GM23338 (cell line): ENCODE data around the gene FAM131A. TPM values are rescaled to one million over a fixed set of nuclear protein-coding genes. Genes with fewer than 3 reads are reported as not detected.

Experiments used
- ATAC-seq: fragments of 200-7000 bp; cut with Tn5 transposase; 3 replicates; pipeline ENCODE4 v1.9.1; 2020
- DNase-seq: peaks from one replicate; pipeline ENCODE4 v3.0.0-alpha.2; 2015; ENCODE audit warnings: low spot score
- H2AFZ ChIP-seq: fragments of 200-600 bp; sonication (generic); 2 replicates; pipeline ENCODE4 v1.8.0; 2016; ENCODE audit warnings: antibody characterized with exemption, mild to moderate bottlenecking, moderate library complexity
- H3F3A ChIP-seq: fragments of 200-600 bp; sonication (generic); replicated peaks from 2 replicates; pipeline ENCODE4 v1.8.0; 2017; ENCODE audit warnings: antibody characterized with exemption, mixed run types, low read depth
- H3K27ac ChIP-seq: fragments of 200-600 bp; sonication (generic); 2 replicates; pipeline ENCODE4 v1.6.1; 2016; ENCODE audit warnings: low read depth
- H3K27me3 ChIP-seq: fragments of 200-600 bp; sonication (generic); 2 replicates; pipeline ENCODE4 v1.8.0; 2016; ENCODE audit warnings: mild to moderate bottlenecking, mixed run types, moderate library complexity; ENCODE audit not compliant: insufficient read depth
- H3K36me3 ChIP-seq: fragments of 200-600 bp; sonication (generic); 2 replicates; pipeline ENCODE4 v1.8.0; 2016; ENCODE audit warnings: mild to moderate bottlenecking; ENCODE audit not compliant: insufficient read depth
- H3K4me1 ChIP-seq: fragments of 200-600 bp; sonication (generic); 2 replicates; pipeline ENCODE4 v1.8.0; 2016; ENCODE audit warnings: mild to moderate bottlenecking, moderate library complexity; ENCODE audit not compliant: insufficient read depth
- H3K4me2 ChIP-seq: fragments of 200-600 bp; sonication (generic); 2 replicates; pipeline ENCODE4 v1.7.1; 2017; ENCODE audit warnings: mixed run types
- H3K4me3 ChIP-seq: fragments of 200-600 bp; sonication (generic); 2 replicates; pipeline ENCODE4 v1.6.1; 2016; ENCODE audit warnings: mixed run types
- H3K79me2 ChIP-seq: fragments of 200-600 bp; sonication (generic); replicated peaks from 2 replicates; pipeline ENCODE4 v1.8.0; 2017; ENCODE audit warnings: mild to moderate bottlenecking; ENCODE audit not compliant: insufficient read depth
- H3K9me2 ChIP-seq: fragments of 200-600 bp; sonication (generic); 2 replicates; pipeline ENCODE4 v1.8.0; 2017; ENCODE audit not compliant: insufficient read depth
- H4K20me1 ChIP-seq: fragments of 200-600 bp; sonication (generic); replicated peaks from 2 replicates; pipeline ENCODE4 v1.8.0; 2017; ENCODE audit warnings: mild to moderate bottlenecking; ENCODE audit not compliant: insufficient read depth
- H3K27ac Mint-ChIP-seq: 2 replicates; pipeline ENCODE4 v1.8.0; 2020; ENCODE audit warnings: inconsistent platforms, mild to moderate bottlenecking, moderate library complexity, mixed read lengths
- H3K27me3 Mint-ChIP-seq: 3 replicates; pipeline ENCODE4 v1.8.0; 2022; ENCODE audit warnings: low read depth, mild to moderate bottlenecking, moderate library complexity, mixed read lengths, inconsistent platforms; ENCODE audit not compliant: insufficient read depth, poor library complexity
- H3K36me3 Mint-ChIP-seq: 3 replicates; pipeline ENCODE4 v1.8.0; 2021; ENCODE audit warnings: low read depth, mild to moderate bottlenecking, inconsistent platforms, moderate library complexity, mixed read lengths
- H3K4me1 Mint-ChIP-seq: 3 replicates; pipeline ENCODE4 v1.8.0; 2020; ENCODE audit warnings: mild to moderate bottlenecking, inconsistent platforms, mixed read lengths
- H3K4me3 Mint-ChIP-seq: 3 replicates; pipeline ENCODE4 v1.8.0; 2021; ENCODE audit warnings: moderate library complexity, mild to moderate bottlenecking, inconsistent platforms, mixed read lengths
- H3K9me3 Mint-ChIP-seq: 3 replicates; pipeline ENCODE4 v1.8.0; 2020; ENCODE audit warnings: moderate library complexity, mild to moderate bottlenecking, inconsistent platforms, mixed read lengths
- CREB1 ChIP-seq: fragments of 250-450 bp; sonication (Bioruptor Pico); IDR thresholded peaks from 2 replicates; pipeline ENCODE4 v1.5.0; 2020; ENCODE audit warnings: low read depth, mild to moderate bottlenecking, moderate library complexity
- EZH2 ChIP-seq: fragments of 200-600 bp; sonication (generic); IDR thresholded peaks from one replicate; pipeline ENCODE4 v1.8.0; 2017; ENCODE audit warnings: antibody characterized with exemption, mild to moderate bottlenecking, low read depth; ENCODE audit not compliant: unreplicated experiment
- EZH2phosphoT487 ChIP-seq: fragments of 200-600 bp; sonication (generic); IDR thresholded peaks from one replicate; pipeline ENCODE4 v1.8.1; 2018; ENCODE audit warnings: antibody characterized with exemption; ENCODE audit not compliant: unreplicated experiment
- JUNB ChIP-seq: IDR thresholded peaks from one replicate; pipeline ENCODE4 v1.6.1; 2016; ENCODE audit warnings: antibody characterized with exemption; ENCODE audit not compliant: unreplicated experiment
- NANOG ChIP-seq: IDR thresholded peaks from 2 replicates; pipeline ENCODE4 v1.6.1; 2016; ENCODE audit warnings: antibody characterized with exemption, borderline replicate concordance
- POLR2AphosphoS5 ChIP-seq: IDR thresholded peaks from 2 replicates; pipeline ENCODE4 v1.6.1; 2016; ENCODE audit warnings: antibody characterized with exemption, low read depth
- STAT1 ChIP-seq: IDR thresholded peaks from one replicate; pipeline ENCODE4 v1.6.1; 2016; ENCODE audit warnings: antibody characterized with exemption; ENCODE audit not compliant: unreplicated experiment
- ZNF114 ChIP-seq: fragments of 250-450 bp; sonication (Bioruptor Pico); IDR thresholded peaks from 2 replicates; pipeline ENCODE4 v1.5.0; 2020; ENCODE audit warnings: mild to moderate bottlenecking, moderate library complexity
- ZNF331 ChIP-seq: fragments of 250-450 bp; sonication (Bioruptor Pico); IDR thresholded peaks from 2 replicates; pipeline ENCODE4 v1.5.0; 2020; ENCODE audit warnings: low read depth, mild to moderate bottlenecking, moderate library complexity
- polyA plus RNA-seq: library from polyadenylated mRNA; unstranded; fragments of >200 nt; fragmentation: Nextera tagmentation; extraction: Ambion mirVana; gene quantifications from 2 replicates; pipeline ENCODE4 v1.2.1, GENCODE V29; 2016
- total RNA-seq: library from RNA; depleted of rRNA; stranded (reverse); fragments of >200 nt; shearing (Covaris generic); gene quantifications from 2 replicates; pipeline ENCODE4 v1.2.3, GENCODE V29; 2014
- TF ChIP-seq, protein P1 (sequence below): IDR thresholded peaks from one replicate; pipeline ENCODE4 v1.6.1; 2018; ENCODE audit warnings: antibody characterized with exemption; ENCODE audit not compliant: unreplicated experiment
- TF ChIP-seq, protein P2 (sequence below): fragments of 250-450 bp; sonication (Bioruptor Pico); IDR thresholded peaks from 2 replicates; pipeline ENCODE4 v1.5.0; 2020; ENCODE audit warnings: mild to moderate bottlenecking, moderate library complexity
- TF ChIP-seq, protein P3 (sequence below), 2 experiments: fragments of 200-600 bp in 1 of 2; sonication (generic) in 1 of 2; conservative IDR thresholded peaks; 2 replicates each; pipeline versions ENCODE4 v1.5.1 to v1.6.1; 2016 to 2017; ENCODE audit warnings: antibody characterized with exemption in 2 of 2, low read depth in 2 of 2, mild to moderate bottlenecking in 2 of 2, moderate library complexity in 1 of 2
- TF ChIP-seq, protein P4 (sequence below): IDR thresholded peaks from 2 replicates; pipeline ENCODE4 v1.6.1; 2016; ENCODE audit warnings: antibody characterized with exemption

FAM131A gene
- total and polyA plus RNA-seq, 2 experiments from 2014 or later: 6.7 to 31.8 TPM

DNA sequence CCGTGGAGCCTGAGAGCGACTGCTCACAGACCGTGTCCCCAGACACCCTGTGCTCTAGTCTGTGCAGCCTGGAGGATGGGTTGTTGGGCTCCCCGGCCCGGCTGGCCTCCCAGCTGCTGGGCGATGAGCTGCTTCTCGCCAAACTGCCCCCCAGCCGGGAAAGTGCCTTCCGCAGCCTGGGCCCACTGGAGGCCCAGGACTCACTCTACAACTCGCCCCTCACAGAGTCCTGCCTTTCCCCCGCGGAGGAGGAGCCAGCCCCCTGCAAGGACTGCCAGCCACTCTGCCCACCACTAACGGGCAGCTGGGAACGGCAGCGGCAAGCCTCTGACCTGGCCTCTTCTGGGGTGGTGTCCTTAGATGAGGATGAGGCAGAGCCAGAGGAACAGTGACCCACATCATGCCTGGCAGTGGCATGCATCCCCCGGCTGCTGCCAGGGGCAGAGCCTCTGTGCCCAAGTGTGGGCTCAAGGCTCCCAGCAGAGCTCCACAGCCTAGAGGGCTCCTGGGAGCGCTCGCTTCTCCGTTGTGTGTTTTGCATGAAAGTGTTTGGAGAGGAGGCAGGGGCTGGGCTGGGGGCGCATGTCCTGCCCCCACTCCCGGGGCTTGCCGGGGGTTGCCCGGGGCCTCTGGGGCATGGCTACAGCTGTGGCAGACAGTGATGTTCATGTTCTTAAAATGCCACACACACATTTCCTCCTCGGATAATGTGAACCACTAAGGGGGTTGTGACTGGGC, 7.3 kb downstream of the FAM131A start:
- DNase-seq (no peak), ATAC-seq (peak; percentile 11)
- Histone ChIP-seq H4K20me1 (peaks cover 3% of the 10 kb centered on the region; the same call in 1 of the 2 replicates), H3K27me3 (no peaks in the 10 kb centered on the region), H3K9me2 (no peaks in the 10 kb centered on the region), H3K4me1 (0 out of 2 replicates have a peak, but pooled peaks cover 4% of the 10 kb centered on the region), H3K79me2 (peaks cover 11% of the 10 kb centered on the region; the same call in 1 of the 2 replicates), H2AFZ (no peak overlapping the region), H3K4me2 (0 out of 2 replicates have a peak overlapping the region, but pooled peaks have one; percentile 18), H3F3A (no peaks in the 10 kb centered on the region), H3K36me3 (no peaks in the 10 kb centered on the region), H3K27ac (no peak overlapping the region), H3K4me3 (no peak overlapping the region)
- peaks cover 12% of the 10 kb centered on the region for H3K36me3 Mint-ChIP-seq
- H3K27me3 Mint-ChIP-seq: peaks cover 17% of the 10 kb centered on the region
- TF ChIP-seq, protein P1, sequence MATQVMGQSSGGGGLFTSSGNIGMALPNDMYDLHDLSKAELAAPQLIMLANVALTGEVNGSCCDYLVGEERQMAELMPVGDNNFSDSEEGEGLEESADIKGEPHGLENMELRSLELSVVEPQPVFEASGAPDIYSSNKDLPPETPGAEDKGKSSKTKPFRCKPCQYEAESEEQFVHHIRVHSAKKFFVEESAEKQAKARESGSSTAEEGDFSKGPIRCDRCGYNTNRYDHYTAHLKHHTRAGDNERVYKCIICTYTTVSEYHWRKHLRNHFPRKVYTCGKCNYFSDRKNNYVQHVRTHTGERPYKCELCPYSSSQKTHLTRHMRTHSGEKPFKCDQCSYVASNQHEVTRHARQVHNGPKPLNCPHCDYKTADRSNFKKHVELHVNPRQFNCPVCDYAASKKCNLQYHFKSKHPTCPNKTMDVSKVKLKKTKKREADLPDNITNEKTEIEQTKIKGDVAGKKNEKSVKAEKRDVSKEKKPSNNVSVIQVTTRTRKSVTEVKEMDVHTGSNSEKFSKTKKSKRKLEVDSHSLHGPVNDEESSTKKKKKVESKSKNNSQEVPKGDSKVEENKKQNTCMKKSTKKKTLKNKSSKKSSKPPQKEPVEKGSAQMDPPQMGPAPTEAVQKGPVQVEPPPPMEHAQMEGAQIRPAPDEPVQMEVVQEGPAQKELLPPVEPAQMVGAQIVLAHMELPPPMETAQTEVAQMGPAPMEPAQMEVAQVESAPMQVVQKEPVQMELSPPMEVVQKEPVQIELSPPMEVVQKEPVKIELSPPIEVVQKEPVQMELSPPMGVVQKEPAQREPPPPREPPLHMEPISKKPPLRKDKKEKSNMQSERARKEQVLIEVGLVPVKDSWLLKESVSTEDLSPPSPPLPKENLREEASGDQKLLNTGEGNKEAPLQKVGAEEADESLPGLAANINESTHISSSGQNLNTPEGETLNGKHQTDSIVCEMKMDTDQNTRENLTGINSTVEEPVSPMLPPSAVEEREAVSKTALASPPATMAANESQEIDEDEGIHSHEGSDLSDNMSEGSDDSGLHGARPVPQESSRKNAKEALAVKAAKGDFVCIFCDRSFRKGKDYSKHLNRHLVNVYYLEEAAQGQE: no peak
- TF ChIP-seq, protein P2, sequence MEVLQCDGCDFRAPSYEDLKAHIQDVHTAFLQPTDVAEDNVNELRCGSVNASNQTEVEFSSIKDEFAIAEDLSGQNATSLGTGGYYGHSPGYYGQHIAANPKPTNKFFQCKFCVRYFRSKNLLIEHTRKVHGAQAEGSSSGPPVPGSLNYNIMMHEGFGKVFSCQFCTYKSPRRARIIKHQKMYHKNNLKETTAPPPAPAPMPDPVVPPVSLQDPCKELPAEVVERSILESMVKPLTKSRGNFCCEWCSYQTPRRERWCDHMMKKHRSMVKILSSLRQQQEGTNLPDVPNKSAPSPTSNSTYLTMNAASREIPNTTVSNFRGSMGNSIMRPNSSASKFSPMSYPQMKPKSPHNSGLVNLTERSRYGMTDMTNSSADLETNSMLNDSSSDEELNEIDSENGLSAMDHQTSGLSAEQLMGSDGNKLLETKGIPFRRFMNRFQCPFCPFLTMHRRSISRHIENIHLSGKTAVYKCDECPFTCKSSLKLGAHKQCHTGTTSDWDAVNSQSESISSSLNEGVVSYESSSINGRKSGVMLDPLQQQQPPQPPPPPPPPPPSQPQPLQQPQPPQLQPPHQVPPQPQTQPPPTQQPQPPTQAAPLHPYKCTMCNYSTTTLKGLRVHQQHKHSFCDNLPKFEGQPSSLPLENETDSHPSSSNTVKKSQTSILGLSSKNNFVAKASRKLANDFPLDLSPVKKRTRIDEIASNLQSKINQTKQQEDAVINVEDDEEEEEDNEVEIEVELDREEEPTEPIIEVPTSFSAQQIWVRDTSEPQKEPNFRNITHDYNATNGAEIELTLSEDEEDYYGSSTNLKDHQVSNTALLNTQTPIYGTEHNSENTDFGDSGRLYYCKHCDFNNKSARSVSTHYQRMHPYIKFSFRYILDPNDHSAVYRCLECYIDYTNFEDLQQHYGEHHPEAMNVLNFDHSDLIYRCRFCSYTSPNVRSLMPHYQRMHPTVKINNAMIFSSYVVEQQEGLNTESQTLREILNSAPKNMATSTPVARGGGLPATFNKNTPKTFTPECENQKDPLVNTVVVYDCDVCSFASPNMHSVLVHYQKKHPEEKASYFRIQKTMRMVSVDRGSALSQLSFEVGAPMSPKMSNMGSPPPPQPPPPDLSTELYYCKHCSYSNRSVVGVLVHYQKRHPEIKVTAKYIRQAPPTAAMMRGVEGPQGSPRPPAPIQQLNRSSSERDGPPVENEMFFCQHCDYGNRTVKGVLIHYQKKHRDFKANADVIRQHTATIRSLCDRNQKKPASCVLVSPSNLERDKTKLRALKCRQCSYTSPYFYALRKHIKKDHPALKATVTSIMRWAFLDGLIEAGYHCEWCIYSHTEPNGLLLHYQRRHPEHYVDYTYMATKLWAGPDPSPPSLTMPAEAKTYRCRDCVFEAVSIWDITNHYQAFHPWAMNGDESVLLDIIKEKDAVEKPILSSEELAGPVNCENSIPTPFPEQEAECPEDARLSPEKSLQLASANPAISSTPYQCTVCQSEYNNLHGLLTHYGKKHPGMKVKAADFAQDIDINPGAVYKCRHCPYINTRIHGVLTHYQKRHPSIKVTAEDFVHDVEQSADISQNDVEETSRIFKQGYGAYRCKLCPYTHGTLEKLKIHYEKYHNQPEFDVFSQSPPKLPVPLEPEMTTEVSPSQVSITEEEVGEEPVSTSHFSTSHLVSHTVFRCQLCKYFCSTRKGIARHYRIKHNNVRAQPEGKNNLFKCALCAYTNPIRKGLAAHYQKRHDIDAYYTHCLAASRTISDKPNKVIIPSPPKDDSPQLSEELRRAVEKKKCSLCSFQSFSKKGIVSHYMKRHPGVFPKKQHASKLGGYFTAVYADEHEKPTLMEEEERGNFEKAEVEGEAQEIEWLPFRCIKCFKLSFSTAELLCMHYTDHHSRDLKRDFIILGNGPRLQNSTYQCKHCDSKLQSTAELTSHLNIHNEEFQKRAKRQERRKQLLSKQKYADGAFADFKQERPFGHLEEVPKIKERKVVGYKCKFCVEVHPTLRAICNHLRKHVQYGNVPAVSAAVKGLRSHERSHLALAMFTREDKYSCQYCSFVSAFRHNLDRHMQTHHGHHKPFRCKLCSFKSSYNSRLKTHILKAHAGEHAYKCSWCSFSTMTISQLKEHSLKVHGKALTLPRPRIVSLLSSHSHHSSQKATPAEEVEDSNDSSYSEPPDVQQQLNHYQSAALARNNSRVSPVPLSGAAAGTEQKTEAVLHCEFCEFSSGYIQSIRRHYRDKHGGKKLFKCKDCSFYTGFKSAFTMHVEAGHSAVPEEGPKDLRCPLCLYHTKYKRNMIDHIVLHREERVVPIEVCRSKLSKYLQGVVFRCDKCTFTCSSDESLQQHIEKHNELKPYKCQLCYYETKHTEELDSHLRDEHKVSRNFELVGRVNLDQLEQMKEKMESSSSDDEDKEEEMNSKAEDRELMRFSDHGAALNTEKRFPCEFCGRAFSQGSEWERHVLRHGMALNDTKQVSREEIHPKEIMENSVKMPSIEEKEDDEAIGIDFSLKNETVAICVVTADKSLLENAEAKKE: no peak
- TF ChIP-seq CREB1 (CRISPR knock-in tag) (no peak), EZH2phosphoT487 (no peak), NANOG (no peak), EZH2 (no peak), ZNF114 (CRISPR knock-in tag) (no peak), JUNB (no peak), ZNF331 (CRISPR knock-in tag) (no peak), POLR2AphosphoS5 (no peak), STAT1 (no peak)
- TF ChIP-seq, protein P3, sequence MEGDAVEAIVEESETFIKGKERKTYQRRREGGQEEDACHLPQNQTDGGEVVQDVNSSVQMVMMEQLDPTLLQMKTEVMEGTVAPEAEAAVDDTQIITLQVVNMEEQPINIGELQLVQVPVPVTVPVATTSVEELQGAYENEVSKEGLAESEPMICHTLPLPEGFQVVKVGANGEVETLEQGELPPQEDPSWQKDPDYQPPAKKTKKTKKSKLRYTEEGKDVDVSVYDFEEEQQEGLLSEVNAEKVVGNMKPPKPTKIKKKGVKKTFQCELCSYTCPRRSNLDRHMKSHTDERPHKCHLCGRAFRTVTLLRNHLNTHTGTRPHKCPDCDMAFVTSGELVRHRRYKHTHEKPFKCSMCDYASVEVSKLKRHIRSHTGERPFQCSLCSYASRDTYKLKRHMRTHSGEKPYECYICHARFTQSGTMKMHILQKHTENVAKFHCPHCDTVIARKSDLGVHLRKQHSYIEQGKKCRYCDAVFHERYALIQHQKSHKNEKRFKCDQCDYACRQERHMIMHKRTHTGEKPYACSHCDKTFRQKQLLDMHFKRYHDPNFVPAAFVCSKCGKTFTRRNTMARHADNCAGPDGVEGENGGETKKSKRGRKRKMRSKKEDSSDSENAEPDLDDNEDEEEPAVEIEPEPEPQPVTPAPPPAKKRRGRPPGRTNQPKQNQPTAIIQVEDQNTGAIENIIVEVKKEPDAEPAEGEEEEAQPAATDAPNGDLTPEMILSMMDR (conservative IDR thresholded peaks at IDR 0.05; ENCODE audit: low read depth in 2 of 2): no peak
- TF ChIP-seq, protein P4, sequence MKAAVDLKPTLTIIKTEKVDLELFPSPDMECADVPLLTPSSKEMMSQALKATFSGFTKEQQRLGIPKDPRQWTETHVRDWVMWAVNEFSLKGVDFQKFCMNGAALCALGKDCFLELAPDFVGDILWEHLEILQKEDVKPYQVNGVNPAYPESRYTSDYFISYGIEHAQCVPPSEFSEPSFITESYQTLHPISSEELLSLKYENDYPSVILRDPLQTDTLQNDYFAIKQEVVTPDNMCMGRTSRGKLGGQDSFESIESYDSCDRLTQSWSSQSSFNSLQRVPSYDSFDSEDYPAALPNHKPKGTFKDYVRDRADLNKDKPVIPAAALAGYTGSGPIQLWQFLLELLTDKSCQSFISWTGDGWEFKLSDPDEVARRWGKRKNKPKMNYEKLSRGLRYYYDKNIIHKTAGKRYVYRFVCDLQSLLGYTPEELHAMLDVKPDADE: no peak
- H3K27ac Mint-ChIP-seq: no peak overlapping the region
- H3K9me3 Mint-ChIP-seq: no peaks in the 10 kb centered on the region
- H3K4me1 Mint-ChIP-seq: peaks cover 22% of the 10 kb centered on the region
- no peak overlapping the region for H3K4me3 Mint-ChIP-seq
